HT1080 (cell line): ENCODE measurements around the gene PCNX2. TPM values are rescaled to one million over a fixed set of nuclear protein-coding genes. Genes with fewer than 3 reads are reported as not detected.

Experiments used
- DNase-seq: peaks from one replicate; pipeline ENCODE4 v3.0.0-alpha.2; 2015; ENCODE audit warnings: low read depth
- total RNA-seq: library from RNA; depleted of rRNA; stranded (reverse); fragments of >200 nt; shearing (Covaris generic); gene quantifications from 2 replicates; pipeline ENCODE4 v1.2.3, GENCODE V29; 2014

Gene PCNX2
- total RNA-seq, 1 experiment from 2014 or later = 10.5 TPM

DNA sequence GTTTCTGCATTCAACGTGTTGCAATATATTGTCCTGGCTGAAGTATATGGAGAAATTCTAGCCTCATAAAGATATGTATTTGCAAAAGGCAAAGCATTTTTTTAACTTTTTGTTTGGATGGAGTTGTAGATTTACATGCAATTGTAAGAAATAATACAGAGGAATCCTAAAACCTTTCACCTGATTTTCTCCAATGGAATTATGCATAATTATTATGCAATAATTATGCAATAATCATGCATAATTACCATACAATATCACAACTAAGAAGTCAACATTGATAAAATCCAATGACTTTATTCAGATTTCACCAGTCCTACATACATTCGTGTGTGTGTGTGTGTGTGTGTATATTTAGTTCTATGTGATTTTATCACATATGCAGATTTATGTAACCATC, 24.5 kb upstream of the PCNX2 start:
- no peak for DNase-seq

DNA sequence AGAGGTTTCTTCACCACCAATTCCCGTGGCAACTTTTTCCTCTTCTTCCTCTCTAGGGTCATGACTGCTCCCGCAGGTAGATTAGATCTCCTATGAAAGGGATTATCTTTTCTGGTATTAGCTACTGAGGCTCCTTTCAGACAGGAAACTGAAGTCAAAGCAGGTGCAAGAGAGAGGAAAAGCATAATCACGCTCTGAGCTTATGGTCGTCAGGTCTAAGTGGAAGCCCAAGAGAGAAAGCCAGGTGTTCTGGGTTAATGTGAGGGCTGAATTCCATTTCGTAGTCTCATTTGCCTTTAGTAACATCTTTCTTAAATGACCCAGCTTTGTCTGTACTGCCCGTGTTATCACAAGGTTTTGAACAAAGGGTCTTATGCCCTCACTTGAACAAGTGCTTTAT, 23.7 kb upstream of the PCNX2 start:
- no peak for DNase-seq

DNA sequence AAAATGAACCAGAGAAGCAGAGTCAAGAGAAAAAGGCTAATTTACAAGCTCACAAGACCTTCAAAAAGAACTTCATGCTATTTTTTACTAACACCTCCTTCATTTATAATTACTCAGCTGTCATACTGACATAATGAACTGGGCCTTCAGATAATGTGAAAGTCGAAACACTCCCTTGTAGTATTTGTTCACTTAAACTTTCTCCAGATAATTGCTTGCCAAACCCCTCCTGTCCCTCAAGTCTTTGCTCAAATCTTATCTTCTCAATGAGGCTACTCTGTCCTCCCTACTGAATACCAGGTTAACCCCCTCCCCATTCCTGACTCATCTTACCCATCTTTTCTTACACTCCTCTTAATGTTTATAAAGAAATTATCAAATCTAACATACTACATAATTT, 20.9 kb upstream of the PCNX2 start:
- DNase-seq = no peak

DNA sequence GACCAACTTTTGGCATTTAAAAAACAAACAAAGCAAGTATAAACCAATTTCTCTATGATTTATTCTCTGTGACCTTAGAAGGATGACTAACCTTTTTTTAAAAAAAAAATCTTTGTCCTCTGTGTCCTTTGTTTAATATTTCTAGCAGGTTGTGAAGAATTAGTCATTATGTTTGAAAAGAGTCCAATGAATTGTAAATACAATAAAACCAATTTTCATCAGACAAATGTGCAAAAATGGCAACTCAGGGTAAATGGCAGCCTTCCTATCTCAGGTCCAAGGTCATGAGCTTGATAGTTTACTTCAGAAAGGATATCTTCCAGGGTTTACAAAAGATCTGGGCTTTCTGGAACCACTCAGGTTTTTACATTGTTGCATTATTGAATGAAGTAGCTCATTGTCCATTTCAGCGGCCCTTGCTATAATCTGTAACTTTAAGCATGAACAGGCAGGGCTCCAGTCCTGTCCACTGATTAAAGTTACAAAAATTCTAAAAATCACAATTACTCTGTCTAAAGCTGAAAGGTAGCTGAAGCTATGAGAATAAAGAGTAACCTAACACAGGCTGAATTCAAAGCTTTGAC, 20.3 kb upstream of the PCNX2 start:
- peak; percentile 12 for DNase-seq

DNA sequence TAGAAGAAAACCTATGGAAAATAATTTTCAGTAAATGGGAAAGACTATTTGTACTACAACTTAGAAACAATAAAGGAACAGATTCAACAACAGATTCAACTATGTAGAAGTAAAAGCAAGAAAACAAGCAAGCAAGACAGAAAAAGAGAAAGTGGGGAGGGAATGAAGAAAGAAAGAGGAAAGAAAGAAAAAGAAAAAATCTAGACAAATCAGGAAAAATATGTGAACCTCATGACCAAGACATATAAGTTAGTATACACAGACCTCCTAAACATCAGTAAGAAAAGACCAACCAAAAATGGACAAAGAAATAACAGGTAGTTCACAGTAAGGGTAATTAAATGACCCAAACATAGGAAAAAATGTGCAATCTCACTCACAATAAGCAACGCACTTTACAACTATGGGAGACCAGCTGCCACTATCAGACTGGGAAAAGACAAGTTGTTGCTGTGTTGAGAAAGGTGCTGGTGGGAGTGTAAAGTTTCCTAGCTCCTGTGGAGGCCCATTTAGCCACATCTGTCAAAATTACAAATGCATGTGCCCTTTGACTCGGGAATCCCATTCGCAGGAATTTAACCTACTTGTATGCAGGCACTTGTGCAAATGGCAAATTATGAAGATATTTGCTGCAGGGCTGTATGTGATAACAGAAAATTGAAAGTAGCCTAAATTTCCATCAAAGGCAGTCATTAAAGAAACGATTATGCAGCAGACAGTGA, 18.1 kb upstream of the PCNX2 start:
- no peak for DNase-seq

DNA sequence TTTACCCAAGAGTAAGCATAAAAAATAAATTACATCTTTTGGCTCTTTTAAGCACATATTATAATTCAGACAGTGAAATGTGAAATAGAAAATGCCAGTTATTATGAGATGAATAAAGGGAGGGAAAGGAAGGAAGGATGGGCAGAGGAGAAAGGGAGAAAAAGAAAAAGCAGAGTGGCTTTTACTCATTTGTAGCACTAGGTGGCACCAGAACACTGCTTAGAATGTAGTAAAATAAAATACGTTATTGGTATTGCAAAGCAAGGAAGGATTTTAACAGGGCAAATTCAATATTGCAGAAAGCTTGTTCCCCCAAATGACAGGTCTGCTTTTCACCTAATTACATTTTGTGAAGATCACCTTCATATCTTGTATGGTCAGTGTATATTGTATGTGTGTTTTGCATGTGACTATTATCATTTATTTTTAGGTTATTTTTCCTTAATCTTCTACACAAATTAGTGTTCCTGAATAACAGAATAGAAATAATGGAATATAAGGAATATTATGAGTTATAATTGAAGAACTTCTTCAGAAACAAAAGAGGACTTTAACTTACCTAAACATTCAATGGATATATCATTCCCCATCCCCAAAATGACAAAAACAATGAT, 9.1 kb upstream of the PCNX2 start:
- peak; percentile 29 for DNase-seq

DNA sequence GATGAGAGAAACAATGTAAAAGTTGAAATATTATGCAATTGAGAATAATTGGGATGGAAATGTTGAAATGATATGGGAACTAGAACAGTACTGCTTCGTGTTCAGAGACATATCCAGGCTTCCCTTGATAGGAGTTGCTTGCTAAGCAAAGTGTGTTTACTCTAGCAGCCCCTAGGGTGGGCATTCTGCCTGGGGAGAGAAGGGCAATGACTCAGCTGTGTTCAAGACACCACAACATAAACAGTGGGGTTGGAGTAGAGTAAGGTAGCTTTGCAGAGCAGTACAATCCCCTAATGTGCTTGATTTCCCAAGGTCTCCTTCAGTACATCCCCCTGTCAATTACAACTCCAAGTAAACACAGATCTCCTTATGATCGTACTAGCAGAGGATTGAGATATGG, 4.8 kb upstream of the PCNX2 start:
- no peak for DNase-seq

DNA sequence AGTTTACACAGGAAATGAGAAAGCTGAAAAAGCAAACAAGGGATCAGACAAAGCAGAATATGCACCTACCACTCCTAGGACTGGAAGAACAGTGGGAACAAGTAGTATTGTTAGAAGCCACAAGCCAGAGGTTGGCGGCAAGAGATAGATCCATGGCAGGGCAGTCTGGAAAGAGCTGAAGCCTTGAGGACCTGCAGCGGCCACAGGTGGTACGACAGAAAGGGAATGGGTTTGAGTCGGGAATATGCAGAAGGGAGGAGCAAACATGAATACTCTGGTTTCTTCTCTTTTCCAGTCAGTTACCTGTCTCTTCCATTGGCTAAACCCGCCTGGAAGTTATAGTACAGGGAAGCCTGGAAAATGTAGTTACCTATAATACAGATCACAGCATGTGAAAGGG, 3.9 kb upstream of the PCNX2 start:
- DNase-seq = no peak

DNA sequence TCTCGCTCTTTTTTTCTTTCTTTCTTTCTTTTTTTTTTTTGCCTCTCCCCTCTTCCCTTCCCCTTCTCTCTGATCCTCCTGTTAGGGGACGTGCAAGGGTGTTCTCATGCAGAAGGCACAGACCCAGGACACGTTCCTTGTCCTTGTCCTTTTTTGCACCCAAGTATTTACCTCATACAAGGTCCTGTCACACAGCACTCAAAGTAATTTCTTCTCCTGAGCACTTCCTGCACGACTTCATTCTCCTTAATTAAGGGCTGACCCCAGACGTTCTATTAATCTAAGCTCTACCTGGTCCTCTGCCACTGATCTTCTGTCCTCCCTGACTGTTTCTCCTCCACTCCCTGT, 424 bp upstream of the PCNX2 start:
- no peak for DNase-seq

DNA sequence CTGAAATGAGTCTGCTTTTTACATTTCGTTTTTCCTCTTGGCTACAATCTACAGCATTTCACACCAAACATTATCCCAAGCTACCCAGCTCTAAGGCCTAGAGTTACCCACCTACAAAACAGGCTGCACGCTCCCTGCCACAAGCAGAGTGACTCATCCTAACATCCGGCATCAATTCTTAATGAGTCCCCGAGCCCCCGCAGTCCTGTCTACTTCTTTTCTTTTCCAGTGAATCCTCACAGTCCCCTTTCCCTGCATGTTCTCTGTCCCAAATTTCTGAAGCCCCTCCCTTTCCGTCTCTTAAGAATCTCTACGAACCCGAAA, 650 bp downstream of the PCNX2 start:
- DNase-seq = peak; percentile 86

DNA sequence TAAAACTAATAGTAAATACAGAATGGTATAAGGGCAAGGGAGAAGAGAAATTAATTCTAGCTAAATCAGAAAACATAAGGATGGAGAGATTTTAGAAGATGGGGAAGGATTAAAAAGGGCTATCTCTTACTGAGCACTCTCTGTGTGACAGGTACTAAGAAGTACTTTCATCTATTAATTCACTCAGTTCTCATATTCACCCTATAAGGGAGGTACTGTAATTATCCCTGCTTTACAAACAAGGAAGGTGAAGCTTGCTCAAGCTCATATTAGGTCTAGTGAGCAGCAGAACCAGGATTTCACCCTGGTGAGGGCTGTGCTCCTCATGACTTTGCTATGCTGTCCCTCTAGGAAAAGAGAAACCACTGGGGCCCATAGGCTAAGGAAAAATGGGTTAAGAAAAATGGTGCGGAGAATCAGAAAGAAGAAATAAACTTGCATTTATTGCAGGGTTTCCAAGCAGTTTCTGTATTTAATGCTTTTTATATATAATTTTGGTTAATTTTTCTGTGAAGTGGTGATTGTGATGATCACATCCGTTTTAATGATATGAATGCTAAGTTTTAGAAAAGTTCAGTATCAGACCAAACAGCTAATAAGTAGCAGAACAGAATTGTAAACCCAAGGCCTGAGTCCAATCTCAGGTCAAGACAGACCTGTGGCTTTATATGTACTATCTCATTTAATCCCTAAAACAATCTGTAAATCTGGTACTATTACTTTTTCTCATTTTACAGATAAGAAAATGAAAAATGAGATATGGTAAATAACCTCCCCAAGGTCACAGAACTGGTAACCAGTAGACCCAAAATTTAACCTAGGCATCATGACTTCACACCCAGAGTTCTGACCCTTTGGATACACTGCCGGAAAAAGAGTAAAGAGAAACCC, 1.7 kb downstream of the PCNX2 start:
- DNase-seq = no peak

DNA sequence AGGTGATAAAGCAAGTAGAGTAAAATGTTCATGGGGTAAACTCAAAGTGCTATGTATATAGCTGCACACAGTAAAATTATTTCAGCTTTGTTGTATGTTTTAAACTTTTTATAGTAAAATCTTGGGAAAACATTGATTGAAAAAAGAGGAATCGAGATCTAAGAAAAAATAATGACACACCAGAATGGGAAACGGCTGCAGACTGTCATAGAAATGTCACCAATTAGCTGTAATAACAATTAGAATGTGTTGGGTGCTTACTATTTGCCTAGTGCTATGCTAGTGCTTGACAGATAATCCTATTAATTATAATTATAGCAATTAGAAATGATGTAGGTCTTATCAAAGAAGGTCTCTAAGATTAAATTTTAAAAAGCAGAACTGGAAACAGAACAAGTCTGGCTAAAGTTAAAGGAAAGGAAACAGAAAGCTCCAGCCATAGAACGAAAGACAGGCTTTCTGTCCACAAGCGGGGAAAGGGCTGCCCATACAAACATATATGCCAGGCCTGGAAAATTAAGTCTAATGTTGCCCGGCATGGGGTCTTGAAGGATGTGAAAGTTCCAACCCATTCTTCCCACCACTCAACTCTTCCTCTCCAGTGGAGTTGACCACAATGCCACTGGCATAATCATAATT, 5.0 kb downstream of the PCNX2 start:
- DNase-seq = no peak

DNA sequence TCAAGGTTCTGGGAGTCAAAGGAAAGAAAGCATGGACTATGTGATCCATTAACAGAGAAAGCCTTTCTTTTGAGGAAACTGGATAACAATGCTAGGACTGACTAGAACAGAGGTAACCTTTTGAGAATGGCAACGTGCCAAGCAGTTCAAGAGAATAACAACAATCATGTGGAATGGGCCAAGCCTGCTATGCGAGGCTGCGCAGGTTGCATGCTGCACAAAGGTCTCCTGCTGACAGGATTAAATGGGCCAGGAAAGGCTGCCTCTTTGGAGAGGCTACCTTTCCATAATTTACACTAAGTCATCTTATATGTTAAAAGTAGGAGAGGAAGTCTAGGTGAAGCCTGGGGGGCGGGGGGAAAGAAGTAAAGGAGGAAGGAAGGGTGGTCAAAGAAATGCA, 5.8 kb downstream of the PCNX2 start:
- DNase-seq = no peak

DNA sequence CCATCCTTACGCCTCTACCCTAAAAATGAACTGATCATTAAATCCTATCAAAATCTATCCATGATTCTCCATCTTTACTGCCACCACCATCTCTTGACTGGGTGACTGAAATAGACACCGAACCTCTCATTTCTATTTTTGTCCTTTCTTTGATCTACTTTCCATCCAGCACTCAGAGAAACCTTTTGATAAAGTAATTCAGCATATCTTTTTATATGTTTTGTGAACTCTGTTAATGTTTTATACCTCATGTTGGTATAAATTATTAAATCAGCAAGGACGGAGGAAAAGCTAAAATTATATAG, 13.0 kb downstream of the PCNX2 start:
- DNase-seq = no peak

DNA sequence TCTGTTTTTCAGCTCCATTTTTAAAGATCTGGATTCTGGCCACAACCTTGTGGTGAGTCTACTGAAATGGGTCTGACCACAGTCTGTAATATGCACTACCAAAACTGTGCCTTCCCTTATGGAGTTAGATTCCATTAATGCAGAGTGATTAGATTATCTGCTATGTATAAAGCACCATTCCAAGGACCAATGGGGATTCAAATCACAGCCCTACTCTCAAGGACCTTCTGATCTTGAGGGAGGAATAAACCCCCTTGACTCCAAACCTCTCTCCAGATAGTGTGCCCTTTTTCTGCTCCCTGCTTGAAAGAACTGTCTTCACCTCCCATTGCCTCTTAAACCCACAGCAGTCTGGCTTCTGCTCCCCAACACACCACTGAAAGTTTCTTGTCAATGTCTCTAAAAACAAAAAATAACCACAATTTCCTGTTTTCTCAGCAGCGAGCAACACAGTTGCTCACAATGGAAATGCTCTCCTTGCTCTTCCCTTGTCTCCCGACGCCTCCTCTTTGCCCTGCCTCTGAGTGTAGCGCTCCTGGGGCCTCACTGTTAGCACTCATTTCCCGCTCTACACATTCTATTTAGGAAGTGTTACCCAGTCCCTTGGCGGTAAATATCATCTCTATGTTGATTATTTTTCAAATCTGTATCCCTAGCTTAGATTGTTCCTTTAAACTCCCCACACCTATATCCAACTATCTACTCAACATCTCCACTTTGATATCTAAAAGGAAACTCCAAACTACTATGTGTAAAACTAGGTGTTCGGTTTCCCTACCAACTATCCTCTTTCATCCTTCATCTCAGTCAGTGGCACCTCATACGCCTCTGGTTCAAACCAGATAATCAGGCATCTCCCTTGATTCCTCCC, 13.6 kb downstream of the PCNX2 start:
- peak; percentile 29 for DNase-seq

DNA sequence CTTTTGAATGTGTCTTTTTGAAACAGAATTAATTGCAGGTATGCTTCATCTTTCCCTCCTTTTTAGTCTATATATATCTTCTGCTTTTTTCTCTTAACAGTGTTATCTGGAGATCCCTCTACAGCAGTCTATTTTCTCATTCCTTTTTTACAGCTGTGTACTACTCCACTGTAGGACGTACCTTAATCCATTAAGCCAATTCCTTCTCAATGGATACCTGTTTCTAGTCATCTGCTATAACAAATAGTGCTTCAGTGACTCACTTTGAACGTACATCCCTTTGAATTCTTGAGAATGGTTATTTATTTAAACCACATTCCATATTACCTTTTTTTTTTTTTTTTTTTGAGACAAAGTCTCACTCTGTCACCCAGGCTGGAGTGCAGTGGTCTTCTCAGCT, 15.6 kb downstream of the PCNX2 start:
- no peak for DNase-seq

DNA sequence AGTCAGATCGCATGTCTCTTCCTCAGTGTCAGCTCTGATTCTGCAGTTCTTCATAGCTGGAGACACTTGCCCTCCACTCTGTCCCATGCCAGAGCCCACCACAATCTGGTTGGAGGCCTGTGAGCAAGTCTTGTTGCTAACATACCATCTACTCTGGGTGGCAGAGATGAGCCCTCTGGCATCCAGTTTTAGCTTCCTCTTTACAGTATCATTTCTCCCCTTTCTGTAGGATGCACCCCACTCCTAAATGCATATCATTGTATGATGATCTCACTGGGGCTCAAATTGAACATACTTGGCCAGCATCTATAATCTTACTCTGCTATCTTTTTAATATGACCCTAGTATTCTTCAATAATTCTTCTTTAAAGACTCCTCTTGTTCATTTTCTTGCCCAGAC, 16.9 kb downstream of the PCNX2 start:
- no peak for DNase-seq

DNA sequence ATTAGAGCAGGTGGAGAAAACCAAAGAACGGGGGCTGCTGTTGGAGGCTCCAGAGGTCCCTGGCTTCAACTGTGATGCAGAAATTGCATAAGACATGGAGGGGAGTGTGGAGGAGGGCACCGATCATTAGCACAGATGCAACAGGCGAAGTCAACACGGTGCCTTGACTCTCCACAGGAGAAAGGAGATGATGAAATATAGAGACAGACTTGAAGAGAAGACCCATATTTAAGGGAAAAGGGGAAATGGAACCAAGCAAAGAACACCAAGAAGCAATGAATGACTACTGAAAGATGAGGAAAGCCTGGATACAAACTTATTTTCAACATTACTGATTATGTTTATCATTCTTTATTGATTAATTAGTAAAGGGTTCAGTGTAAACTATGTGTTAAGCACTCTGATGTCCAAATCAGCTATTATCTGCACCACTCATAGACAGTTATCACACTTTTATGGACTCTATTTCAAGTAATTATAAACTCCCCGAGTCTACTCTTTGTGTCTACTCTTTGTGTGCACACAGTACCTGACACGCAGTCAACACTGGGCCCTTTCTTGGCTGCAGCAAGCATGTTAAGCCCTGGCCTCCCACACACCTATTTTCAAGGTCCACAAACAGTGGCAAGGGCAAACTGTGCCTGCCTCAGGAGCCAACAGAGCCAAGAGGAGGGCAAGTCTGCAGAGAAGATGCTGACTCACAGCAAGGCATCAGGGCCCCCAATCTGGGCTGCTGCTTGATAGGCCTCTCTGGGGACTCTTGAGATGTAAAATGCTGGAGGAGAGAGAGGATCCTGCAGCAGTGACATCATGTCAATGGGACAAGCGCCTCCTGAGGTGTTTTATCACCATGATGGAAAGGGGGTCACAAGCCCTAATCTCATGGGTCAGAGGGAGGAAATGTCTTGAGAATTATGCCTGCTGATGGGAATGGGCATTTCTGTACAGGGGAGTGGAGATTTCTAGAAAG, 17.6 kb downstream of the PCNX2 start:
- no peak for DNase-seq

DNA sequence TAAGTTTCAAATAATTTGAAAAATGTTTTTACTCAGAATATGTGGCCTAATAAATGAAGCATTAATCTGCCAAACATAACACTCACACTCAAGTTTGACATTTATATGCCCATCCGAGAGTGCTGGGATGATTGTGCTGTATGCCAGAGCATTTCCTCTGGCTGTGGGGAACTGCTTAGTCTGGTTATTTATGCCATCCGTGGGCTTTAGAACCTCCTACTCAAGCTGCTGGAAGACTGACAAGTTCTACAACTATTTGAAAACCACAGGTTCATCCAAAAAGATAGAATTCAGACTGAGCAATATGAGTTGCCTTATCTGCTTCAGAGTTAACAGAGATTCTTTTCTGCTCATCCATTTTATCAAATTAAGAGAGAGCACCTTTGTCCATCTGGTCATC, 25.9 kb downstream of the PCNX2 start:
- no peak for DNase-seq
